Gastrocnemius medialis (tissue), 4 donors: ENCODE measurements around the gene DLEC1.

ENCODE experiments used
- CTCF ChIP-seq, 5 experiments: fragments of 450-650 bp in 3 of 5; fragments of 200-600 bp in 2 of 5; sonication (generic) in 2 of 5; IDR thresholded peaks in 4 of 5; conservative IDR thresholded peaks in 1 of 5; 1 replicate in 4 of 5; 2 replicates in 1 of 5; pipeline ENCODE4 v1.5.1; 2016 to 2019; ENCODE audit warnings: antibody characterized with exemption in 5 of 5, mild to moderate bottlenecking in 3 of 5, moderate library complexity in 3 of 5
- POLR2A ChIP-seq, 2 donors: fragments of 450-650 bp; IDR thresholded peaks; one replicate each; pipeline ENCODE4 v1.6.1; 2017; ENCODE audit warnings: antibody characterized with exemption in 2 of 2, mild to moderate bottlenecking in 2 of 2, moderate library complexity in 2 of 2

- TF ChIP-seq CTCF (IDR thresholded peaks at IDR 0.05 in 4 of 5, conservative IDR thresholded peaks at IDR 0.05 in 1 of 5) = no peak
- no peak for TF ChIP-seq POLR2A (IDR thresholded peaks at IDR 0.05)
Measured at GRCh38 chr3:38111201-38111600, 72.2 kb downstream of the DLEC1 start.
